Measurements from ENCODE around the gene TENM3.

DNA sequence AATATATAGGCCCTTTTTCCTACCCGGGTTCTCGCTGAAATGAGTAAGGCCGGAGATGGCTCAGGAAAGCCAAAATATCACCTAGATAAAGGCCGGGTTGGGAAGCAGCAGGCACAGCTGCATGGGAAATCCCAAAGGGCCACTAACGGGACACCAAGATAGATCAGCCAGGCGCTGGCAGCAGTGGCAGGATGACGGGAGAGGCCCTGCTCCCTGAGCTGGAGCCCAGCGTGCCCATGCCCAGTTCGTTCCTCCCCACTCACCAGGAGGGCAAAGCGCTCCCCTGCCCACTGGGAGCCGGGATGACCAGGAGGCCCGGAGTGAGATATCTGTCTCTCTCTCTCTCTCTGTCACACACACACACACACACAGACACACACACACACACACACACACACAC, 564.1 kb downstream of the TENM3 start:
- TF ChIP-seq, protein P1, sequence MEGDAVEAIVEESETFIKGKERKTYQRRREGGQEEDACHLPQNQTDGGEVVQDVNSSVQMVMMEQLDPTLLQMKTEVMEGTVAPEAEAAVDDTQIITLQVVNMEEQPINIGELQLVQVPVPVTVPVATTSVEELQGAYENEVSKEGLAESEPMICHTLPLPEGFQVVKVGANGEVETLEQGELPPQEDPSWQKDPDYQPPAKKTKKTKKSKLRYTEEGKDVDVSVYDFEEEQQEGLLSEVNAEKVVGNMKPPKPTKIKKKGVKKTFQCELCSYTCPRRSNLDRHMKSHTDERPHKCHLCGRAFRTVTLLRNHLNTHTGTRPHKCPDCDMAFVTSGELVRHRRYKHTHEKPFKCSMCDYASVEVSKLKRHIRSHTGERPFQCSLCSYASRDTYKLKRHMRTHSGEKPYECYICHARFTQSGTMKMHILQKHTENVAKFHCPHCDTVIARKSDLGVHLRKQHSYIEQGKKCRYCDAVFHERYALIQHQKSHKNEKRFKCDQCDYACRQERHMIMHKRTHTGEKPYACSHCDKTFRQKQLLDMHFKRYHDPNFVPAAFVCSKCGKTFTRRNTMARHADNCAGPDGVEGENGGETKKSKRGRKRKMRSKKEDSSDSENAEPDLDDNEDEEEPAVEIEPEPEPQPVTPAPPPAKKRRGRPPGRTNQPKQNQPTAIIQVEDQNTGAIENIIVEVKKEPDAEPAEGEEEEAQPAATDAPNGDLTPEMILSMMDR (IDR thresholded peaks at IDR 0.05; ENCODE audit: low read depth, low read length, poor library complexity, severe bottlenecking), result no peak
- no peak for TF ChIP-seq EZH2phosphoT487 (IDR thresholded peaks at IDR 0.05; ENCODE audit: borderline replicate concordance, low read length)
